Measurements from ENCODE around the gene KLF16.
"Not testable (repeated sequence)": the region's sequence is repeated elsewhere in the genome, so short reads cannot be mapped to it uniquely, and the experiment has no call there.

Gene KLF16

DNA sequence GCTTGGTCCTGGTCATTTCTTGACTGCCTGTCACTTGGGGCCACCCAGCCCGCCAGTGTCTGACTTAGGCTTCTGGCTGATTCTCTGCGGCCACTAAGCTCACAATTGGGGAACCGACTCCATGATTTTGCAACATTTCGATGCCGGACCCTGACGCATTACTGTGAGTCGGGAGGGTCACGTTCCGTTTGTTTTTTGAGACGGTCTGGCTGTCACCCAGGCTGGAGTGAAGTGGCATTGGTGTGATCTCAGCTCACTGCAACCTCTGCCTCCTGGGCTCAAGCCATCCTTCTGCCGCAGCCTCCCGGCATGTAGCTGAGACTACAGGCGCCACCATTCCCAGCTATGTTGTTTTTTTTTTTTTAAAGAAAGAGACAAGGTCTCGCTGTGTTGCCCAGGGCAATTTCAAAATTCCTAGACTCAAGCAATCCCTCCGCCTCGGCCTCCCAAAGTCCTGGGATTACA lies 38.6 kb upstream of the KLF16 start:
- H3K27me3 Mint-ChIP-seq: no peaks in the 10 kb centered on the region
- no peak for ATAC-seq (ENCODE audit: low read depth)
- H3K27ac Mint-ChIP-seq: no peak overlapping the region
- peaks cover 19% of the 10 kb centered on the region for H3K4me1 Mint-ChIP-seq
- DNase-seq (ENCODE audit: low spot score in 2 of 2): no peak
- H3K9me3 Mint-ChIP-seq: no peaks in the 10 kb centered on the region
- H3K4me3 Mint-ChIP-seq: no peak overlapping the region
- H3K36me3 Mint-ChIP-seq: no peaks in the 10 kb centered on the region

GRCh38 chr19:1896508-1896907 lies 33.1 kb upstream of the KLF16 start:
- Mint-ChIP-seq H3K4me1 (peaks cover 15% of the 10 kb centered on the region), H3K27me3 (no peaks in the 10 kb centered on the region), H3K9me3 (no peaks in the 10 kb centered on the region), H3K4me3 (peak overlapping the region; percentile 91), H3K27ac (peak overlapping the region; percentile 95), H3K36me3 (no peaks in the 10 kb centered on the region)
- no peak for ATAC-seq (ENCODE audit: low read depth)
- DNase-seq (ENCODE audit: low spot score in 2 of 2): no peak

DNA sequence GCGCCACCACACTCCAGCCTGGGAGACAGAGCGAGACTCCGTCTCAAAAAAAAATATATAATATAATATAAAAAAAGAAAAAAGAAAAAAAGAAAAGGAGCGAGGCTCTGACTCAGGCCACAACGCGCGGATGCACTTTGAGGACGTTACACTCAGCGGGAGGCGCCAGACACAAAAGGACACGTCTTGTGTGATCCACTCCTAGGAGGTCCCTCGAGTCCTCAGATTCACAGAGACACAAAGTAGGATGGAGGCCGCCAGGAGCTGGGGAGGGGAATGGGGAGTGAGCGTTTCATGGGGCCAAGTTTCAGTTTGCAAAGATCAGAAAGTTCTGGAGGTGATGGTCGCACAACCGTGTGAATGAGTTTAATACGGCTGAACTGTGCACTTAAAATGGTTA lies 30.4 kb upstream of the KLF16 start:
- Mint-ChIP-seq H3K4me3 (peak overlapping the region; percentile 24), H3K27ac (peak overlapping the region; percentile 68), H3K36me3 (no peaks in the 10 kb centered on the region), H3K4me1 (peaks cover 15% of the 10 kb centered on the region), H3K27me3 (no peaks in the 10 kb centered on the region), H3K9me3 (no peaks in the 10 kb centered on the region)
- ATAC-seq (ENCODE audit: low read depth) (no peak), DNase-seq (ENCODE audit: low spot score in 2 of 2) (no peak)

DNA sequence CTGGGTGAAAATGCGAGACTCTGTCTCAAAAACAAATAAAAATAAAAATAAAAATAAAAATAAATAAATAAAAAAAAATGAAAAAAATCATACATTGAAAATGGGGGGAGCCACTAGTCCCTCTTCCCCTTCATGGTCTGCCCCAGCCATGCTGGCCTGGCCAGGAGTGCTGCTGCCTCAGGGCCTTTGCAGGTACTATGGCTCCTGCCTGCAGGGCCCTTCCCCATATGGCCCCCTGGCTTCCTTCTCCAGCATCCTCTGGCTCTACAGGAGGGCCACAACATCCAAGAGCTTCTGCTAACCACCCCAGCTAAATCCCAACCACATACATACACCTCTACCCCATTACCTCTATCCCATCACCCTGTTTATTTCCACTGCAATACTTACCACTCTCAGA lies 26.5 kb upstream of the KLF16 start:
- Mint-ChIP-seq H3K4me3 (no peak overlapping the region), H3K27ac (no peak overlapping the region), H3K36me3 (no peaks in the 10 kb centered on the region), H3K9me3 (no peaks in the 10 kb centered on the region), H3K4me1 (peaks cover 2% of the 10 kb centered on the region), H3K27me3 (no peaks in the 10 kb centered on the region)
- ATAC-seq (ENCODE audit: low read depth) (no peak), DNase-seq (ENCODE audit: low spot score in 2 of 2) (no peak)

GRCh38 chr19:1888385-1888784 lies 25.0 kb upstream of the KLF16 start:
- Mint-ChIP-seq H3K27me3 (no peaks in the 10 kb centered on the region), H3K9me3 (no peaks in the 10 kb centered on the region), H3K4me1 (peaks cover 13% of the 10 kb centered on the region), H3K4me3 (no peak overlapping the region), H3K27ac (no peak overlapping the region), H3K36me3 (no peaks in the 10 kb centered on the region)
- no peak for DNase-seq (ENCODE audit: low spot score in 2 of 2)
- no peak for ATAC-seq (ENCODE audit: low read depth)

DNA sequence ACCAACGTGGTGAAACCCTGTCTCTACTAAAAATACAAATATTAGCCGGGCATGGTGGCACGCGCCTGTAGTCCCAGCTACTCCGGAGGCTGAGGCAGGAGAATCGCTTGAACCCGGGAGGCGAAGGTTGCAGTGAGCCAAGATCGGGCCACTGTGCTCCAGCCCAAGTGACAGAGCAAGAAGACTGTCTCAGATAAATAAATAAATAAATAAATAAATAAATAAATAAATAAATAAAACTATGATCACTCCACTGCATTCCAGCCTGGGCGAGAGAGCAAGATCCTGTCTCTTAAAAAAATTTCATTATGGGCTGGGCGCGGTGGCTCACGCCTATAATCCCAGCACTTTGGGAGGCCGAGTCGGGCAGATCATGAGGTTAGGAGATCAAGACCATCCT lies 23.0 kb upstream of the KLF16 start:
- H3K4me1 Mint-ChIP-seq: peaks cover 26% of the 10 kb centered on the region
- not testable (repeated sequence) for H3K4me3 Mint-ChIP-seq, H3K9me3 Mint-ChIP-seq

DNA sequence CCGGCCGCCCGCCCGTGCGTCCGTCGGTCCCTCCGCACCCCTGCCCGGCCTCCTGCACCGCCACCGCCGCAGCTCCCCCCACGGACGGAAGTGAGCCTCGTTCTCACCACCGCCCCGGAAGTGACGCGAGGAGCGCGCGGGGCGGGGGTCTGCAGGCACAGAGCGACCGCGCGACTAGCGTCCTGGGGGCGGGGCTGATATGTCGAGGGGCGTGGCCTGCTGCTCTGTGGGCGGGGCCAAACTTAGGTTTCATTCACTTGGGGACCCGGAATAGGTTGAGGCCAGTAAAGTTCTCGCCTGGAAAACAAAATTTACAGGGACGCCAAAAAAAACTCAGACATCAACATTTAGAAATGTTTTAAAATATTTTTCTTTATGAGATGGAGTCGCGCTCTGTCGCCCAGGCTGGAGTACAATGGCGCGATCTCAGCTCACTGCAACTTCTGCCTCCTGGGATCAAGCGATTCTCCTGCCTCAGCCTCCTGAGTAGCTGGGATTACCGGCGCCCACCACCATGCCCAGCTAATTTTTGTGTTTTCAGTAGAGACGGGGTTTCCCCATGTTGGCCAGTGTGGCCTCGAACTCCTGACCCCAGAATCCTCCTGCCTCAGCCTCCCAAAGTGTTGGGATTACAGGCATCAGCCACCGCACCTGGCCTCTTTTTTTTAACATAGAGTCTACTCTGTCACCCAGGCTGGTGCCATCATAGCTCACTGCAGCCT lies 22.2 kb upstream of the KLF16 start, which contains the start of gene ABHD17A:
Gene ABHD17A (minus strand): TSS at position 99 of the 722 bp plus-strand sequence. CDS start 3,930 bp downstream, outside the sequence.
- H3K27ac Mint-ChIP-seq: peak within 1 kb of the TSS; percentile 90
- peak; percentile 97 for ATAC-seq (ENCODE audit: low read depth)
- H3K27me3 Mint-ChIP-seq, H3K9me3 Mint-ChIP-seq, H3K36me3 Mint-ChIP-seq: not testable (repeated sequence)
- DNase-seq (ENCODE audit: low spot score in 2 of 2): peak; percentile 97
- H3K4me3 Mint-ChIP-seq: peak within 1 kb of the TSS; percentile 99
- H3K4me1 Mint-ChIP-seq: peaks cover 26% of the 10 kb centered on the region

More for the DNA sequence above, 23.0 kb upstream of the KLF16 start:
- H3K27me3 Mint-ChIP-seq; H3K27ac Mint-ChIP-seq; ATAC-seq (ENCODE audit: low read depth); H3K36me3 Mint-ChIP-seq; DNase-seq (ENCODE audit: low spot score in 2 of 2): not testable (repeated sequence)

DNA sequence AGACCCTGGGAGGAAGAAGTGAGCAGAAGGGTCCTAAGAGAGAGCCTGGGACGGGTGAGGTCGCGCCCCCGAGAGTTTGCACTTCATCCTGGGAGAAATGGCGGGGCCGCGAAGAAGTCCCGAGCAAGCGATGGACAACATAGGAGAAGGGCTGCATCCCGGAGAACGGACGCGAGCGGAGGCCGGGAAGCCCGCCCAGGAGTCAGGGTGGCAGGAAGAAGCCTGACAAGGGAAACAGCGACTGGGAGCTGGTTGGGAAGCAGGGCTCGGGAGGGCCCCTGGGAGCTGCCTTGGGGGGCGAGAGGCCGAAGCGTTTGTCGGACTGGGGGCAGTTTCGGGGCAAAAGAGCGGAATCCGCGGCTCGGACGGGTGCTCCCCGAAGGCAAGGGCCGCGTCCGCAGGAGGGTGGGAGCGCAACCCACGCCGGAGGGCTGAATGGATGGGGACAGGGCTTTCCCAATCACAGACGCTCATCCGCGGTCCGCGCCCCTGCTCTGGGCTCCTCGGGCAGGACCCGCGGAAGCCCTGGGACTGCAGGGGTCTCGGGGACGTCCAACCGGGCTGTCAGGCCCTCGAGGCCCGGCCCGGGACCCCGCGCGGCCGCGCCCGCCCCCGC lies 21.4 kb upstream of the KLF16 start:
- DNase-seq (ENCODE audit: low spot score in 2 of 2): no peak
- peak overlapping the region; percentile 99 for H3K4me3 Mint-ChIP-seq
- peaks cover 26% of the 10 kb centered on the region for H3K4me1 Mint-ChIP-seq
- ATAC-seq (ENCODE audit: low read depth): peak; percentile 5
- H3K27me3 Mint-ChIP-seq: no peaks in the 10 kb centered on the region
- no peaks in the 10 kb centered on the region for H3K9me3 Mint-ChIP-seq
- H3K36me3 Mint-ChIP-seq: no peaks in the 10 kb centered on the region
- peak overlapping the region; percentile 90 for H3K27ac Mint-ChIP-seq

GRCh38 chr19:1884291-1884718 lies 20.9 kb upstream of the KLF16 start:
- ATAC-seq (ENCODE audit: low read depth) (no peak), DNase-seq (ENCODE audit: low spot score in 2 of 2) (no peak)
- Mint-ChIP-seq H3K4me3 (peak overlapping the region; percentile 99), H3K27me3 (no peaks in the 10 kb centered on the region), H3K27ac (peak overlapping the region; percentile 90), H3K36me3 (no peaks in the 10 kb centered on the region), H3K4me1 (peaks cover 26% of the 10 kb centered on the region), H3K9me3 (no peaks in the 10 kb centered on the region)

GRCh38 chr19:1883784-1884183 lies 20.4 kb upstream of the KLF16 start:
- Mint-ChIP-seq H3K4me3 (peak overlapping the region; percentile 99), H3K4me1 (peaks cover 26% of the 10 kb centered on the region), H3K9me3 (no peaks in the 10 kb centered on the region), H3K27me3 (no peaks in the 10 kb centered on the region), H3K36me3 (no peaks in the 10 kb centered on the region), H3K27ac (peak overlapping the region; percentile 90)
- DNase-seq (ENCODE audit: low spot score in 2 of 2): no peak
- ATAC-seq (ENCODE audit: low read depth): no peak

DNA sequence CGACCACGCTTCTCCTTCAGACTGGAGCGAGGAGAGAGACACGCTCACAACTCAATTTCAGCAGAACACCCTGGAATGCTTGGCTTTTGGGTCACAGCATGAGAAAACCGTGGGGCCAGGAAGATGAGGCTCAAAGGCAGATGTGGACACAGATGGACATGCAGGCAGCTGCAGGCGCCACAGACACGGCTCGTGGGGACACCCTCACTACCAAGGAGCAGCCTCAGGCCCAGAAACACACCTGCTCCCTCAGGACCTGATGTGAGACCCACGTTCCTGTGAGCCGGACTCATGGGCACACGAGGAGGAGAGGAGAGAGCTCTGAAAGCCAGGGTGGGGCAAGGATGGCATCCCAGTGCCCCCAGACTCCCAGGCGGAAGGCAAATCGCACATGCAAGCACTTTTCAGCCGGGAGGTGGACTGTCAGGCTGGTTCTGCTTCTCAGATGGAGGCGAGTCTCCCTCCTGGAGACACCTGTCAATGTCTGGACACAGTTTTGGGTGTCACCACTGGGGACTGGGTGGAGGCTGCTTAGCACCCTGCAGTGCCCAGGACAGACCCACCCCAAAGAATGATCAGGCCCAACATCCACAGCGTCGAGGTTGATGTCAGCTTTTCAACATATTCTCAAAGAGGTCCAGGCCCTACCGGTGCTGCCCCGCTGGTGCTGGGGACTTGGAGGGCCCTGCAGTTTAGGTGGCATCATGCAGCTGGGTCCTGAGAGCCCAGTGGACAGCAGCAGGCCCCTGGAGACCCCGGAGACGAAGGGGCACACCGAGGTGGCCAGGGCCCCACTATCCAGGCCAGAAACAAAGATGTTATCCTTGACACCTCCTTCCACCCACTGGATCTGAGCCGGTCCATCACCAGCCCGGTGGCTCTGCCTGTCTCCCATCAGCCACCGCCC lies 19.7 kb upstream of the KLF16 start:
- ATAC-seq (ENCODE audit: low read depth) (no peak), DNase-seq (ENCODE audit: low spot score in 2 of 2) (no peak)
- Mint-ChIP-seq H3K4me1 (peaks cover 29% of the 10 kb centered on the region), H3K27me3 (no peaks in the 10 kb centered on the region), H3K9me3 (no peaks in the 10 kb centered on the region), H3K4me3 (peak overlapping the region; percentile 99), H3K36me3 (peaks cover 3% of the 10 kb centered on the region), H3K27ac (peak overlapping the region; percentile 73)

GRCh38 chr19:1882089-1882785 lies 18.9 kb upstream of the KLF16 start:
- peaks cover 29% of the 10 kb centered on the region for H3K4me1 Mint-ChIP-seq
- peaks cover 3% of the 10 kb centered on the region for H3K36me3 Mint-ChIP-seq
- H3K27ac Mint-ChIP-seq: peak overlapping the region; percentile 73
- DNase-seq (ENCODE audit: low spot score in 2 of 2) (no peak), ATAC-seq (ENCODE audit: low read depth) (peak; percentile 12)
- H3K9me3 Mint-ChIP-seq: no peaks in the 10 kb centered on the region
- H3K4me3 Mint-ChIP-seq: peak overlapping the region; percentile 99
- H3K27me3 Mint-ChIP-seq: no peaks in the 10 kb centered on the region

DNA sequence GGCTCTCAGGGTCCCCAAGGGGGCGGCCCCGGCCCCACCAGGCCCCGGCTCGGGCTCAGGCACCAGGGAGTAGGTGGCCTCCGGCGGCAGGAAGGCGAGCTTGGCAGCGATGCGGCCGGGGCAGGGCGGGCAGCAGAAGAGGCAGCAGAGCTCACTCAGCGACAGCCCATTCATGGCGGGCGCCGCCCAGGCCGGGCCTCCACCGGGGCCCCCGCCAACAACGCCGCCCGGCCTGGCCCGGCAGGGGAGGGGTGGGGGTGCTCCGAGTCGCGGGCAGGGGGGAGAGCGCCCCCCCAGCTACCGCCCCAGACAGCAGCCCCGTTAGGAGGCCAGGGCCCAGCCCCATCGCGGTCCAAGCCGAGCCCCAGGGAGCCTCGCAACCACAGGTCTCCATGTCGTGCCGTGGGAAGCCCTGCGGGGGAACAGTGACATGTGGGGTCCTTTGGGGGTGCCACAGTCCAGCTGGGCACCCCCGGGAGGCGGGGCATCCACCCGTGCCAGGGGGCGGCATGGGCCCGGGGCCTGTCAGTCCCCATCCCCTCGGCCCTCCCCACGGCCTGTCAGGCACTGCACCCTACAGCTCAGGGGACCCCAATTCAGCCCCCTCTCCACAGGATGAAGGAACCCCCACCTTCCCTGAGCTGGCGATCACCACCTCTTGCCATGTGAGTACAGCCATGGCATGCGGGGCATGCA lies 18.2 kb upstream of the KLF16 start:
- Mint-ChIP-seq H3K27ac (peak overlapping the region; percentile 73), H3K4me1 (peaks cover 30% of the 10 kb centered on the region)
- not testable (repeated sequence) for H3K4me3 Mint-ChIP-seq; DNase-seq (ENCODE audit: low spot score in 2 of 2); H3K9me3 Mint-ChIP-seq; H3K36me3 Mint-ChIP-seq; H3K27me3 Mint-ChIP-seq; ATAC-seq (ENCODE audit: low read depth)
